Amygdala (tissue), 56 donors: ENCODE results near the gene CUL9.
A peak's percentile ranks its signal among the peaks of the same experiment; 100 is the strongest.
"Not testable (repeated sequence)": the region's sequence is repeated elsewhere in the genome, so short reads cannot be mapped to it uniquely, and the experiment has no call there.

ENCODE experiments used
- DNase-seq, 56 donors: peaks; one replicate each; lab custom pipeline; 2025; lab: John Stamatoyannopoulos, UW

Gene CUL9

DNA sequence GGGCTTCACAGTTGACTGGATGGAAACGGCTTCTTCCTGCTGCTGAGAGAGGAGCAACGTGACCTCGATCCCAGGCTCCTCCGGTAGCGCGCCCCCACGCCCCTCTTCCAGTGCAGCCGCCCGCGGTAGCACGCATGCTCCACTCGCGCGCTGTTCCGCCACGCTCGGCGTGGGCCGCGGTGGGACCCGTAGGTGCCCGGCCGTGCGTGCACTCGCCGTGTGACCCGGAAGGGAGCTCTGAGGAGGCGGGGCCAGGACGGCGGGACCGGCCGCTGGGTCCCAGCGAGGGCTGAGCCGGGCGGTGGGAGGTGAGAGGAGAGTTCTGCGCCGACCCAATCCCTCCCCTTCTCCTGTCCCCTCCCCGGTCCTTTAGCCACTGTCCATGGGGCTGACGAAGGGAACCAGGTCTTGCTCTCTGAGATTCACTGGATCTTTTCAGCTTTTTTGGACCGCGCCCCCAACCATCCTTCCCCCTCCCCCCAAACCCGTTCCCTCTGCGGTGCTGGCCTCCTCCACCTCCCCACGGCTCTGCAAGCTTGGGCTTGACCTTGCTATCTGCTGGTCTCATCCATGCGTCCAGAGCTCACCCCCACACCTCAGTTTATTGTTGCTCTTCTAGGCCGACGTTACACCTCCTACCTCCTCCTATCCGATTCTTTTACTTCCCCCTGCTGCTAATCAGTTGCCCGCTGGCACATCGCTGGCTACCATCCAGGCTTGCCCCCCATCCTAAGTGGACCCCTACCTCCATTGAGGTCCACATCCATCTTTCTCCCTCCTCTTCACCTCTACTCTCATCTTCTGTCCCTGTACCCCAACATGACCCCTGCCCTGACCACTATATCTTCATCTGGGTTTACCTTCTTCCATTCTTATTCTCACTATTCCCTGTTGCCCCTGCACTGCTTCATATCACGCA lies at the start of gene CUL9:
Gene CUL9 (plus strand): TSS at position 255 of the 919 bp plus-strand sequence. CDS start 2,115 bp downstream, outside the sequence.
- DNase-seq, result peak in 55 of 56 donors; percentile 14 to 90 (median 75)

DNA sequence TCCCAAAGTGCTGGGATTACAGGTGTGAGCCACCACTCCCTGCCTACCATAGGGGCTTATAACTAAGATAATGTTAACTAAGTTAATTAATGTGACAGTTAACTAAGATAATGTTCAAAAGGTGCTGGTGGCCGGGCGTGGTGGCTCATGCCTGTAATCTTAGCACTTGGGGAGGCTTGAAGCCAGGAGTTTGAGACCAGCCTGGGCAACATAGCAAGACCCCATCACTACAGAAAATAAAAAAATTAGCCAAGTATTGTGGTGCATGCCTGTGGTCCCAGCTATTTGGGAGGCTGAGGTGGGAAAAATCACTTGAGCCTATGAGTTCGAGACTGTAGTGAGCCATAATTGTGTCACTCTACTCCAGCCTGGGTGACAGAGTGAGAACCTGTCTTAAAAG lies 43.7 kb upstream of the CUL9 start:
- DNase-seq, result no peak

DNA sequence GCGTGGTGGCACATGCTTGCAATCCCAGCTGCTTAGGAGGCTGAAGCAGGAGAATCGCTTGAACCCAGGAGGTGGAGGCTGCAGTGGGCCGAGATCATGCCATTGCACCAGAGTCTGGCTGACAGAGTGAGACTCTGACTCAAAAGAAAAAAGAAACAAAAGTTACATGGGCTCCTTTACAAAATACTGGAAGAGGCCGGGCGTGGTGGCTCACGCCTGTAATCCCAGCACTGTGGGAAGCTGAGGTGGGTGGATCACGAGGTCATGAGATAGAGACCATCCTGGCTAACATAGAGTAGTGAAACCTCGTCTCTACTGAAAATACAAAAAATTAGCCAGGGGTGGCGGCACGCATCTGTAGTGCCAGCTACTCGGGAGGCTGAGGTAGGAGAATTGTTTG lies 42.0 kb upstream of the CUL9 start:
- not testable (repeated sequence) for DNase-seq

DNA sequence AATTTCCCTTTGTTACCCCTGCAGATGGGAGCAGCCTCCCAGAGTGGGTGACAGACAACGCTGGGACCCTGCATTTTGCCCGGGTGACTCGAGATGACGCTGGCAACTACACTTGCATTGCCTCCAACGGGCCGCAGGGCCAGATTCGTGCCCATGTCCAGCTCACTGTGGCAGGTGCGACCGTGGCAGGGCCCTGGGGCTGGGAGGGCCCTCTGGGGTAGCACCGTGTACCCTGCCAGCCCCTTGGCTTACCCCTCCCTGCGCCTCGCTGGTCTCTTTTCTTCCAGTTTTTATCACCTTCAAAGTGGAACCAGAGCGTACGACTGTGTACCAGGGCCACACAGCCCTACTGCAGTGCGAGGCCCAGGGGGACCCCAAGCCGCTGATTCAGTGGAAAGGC lies 40.4 kb upstream of the CUL9 start:
- DNase-seq, result no peak

DNA sequence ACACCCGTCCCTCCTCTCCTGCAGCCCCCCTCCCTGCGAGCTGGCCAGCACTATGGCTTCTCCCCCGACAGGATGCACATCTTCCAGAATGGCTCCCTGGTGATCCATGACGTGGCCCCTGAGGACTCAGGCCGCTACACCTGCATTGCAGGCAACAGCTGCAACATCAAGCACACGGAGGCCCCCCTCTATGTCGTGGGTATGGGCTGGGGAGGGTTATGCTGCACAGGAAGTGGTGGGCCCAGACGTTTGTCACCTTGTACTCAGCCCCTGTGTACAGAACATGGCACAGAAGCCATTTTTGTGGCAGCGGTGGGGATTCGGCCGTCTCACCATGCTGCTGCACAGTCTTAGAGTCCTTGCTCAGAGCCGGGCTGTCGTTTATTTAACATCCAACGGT lies 39.9 kb upstream of the CUL9 start:
- no peak for DNase-seq

DNA sequence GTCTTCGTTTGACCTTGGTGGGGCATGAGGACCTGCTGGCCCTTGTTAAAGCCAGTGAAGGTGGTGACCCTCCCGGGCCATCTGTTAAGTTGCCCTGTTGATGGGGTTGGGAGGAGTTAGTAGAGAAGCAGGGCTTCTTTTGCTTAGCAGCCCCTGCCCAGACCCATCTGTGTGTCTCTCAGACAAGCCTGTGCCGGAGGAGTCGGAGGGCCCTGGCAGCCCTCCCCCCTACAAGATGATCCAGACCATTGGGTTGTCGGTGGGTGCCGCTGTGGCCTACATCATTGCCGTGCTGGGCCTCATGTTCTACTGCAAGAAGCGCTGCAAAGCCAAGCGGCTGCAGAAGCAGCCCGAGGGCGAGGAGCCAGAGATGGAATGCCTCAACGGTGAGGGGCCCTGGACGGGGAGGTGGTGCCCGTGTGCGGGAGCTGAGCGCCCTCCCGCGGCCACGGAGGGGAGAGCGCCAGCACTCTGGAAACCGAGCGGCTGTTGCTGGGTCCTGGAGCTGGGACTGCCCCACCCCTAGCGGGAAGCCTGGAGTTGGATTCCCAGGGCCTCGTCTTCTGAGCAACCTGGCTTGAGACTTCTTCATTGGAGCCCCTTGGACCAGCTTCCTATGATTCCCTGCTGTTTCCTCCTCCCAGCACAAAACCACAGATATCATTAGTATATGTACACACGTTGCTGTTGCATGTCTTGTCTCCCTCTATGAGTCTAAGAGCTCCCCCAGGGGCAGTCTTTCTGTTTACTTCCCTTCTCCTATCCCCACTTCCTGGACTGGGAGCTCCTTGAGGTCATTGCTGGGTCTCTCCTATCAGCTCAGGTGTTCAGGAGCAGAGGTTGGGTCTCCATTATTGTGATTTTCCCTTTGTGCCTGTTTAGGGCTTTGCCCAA lies 38.5 kb upstream of the CUL9 start:
- DNase-seq, result peak in 55 of 56 donors; percentile 21 to 84 (median 60)

DNA sequence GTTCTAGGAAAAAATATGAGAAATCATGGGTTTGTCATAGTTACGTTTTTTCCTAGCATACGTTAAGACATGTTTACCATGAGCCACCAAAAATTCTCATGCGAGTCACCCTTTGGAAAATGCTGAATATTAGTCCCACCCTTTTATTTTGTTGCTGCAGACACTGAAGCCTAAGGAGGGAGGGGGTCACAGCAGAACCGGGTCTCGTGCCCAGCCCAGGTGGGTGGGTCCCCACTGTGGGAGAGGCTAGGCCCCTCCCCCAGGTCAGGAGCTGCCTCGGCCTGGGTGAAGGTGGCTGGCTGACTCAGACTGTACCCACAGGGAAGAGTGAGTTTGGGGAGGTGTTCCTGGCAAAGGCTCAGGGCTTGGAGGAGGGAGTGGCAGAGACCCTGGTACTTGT lies 37.1 kb upstream of the CUL9 start:
- DNase-seq, result no peak

DNA sequence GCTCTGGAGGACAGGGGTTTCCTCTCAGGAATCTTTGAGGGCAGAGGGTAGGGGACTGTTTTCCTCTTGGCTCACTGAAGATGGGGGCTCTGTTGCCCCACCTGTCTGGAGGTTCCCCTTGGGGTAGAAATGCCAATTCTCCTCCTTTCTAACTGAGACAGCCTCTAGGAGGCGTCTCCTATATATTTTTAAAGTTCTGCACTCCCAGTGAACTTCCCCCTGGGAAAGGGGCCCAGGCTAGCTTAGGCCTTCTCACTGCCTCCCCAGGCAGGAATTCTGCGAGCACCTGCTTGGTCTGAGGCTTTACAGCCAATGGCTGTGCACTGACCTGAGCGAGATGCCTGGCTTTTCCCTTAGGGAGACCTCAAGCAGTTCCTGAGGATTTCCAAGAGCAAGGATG lies 35.7 kb upstream of the CUL9 start:
- DNase-seq, result no peak

DNA sequence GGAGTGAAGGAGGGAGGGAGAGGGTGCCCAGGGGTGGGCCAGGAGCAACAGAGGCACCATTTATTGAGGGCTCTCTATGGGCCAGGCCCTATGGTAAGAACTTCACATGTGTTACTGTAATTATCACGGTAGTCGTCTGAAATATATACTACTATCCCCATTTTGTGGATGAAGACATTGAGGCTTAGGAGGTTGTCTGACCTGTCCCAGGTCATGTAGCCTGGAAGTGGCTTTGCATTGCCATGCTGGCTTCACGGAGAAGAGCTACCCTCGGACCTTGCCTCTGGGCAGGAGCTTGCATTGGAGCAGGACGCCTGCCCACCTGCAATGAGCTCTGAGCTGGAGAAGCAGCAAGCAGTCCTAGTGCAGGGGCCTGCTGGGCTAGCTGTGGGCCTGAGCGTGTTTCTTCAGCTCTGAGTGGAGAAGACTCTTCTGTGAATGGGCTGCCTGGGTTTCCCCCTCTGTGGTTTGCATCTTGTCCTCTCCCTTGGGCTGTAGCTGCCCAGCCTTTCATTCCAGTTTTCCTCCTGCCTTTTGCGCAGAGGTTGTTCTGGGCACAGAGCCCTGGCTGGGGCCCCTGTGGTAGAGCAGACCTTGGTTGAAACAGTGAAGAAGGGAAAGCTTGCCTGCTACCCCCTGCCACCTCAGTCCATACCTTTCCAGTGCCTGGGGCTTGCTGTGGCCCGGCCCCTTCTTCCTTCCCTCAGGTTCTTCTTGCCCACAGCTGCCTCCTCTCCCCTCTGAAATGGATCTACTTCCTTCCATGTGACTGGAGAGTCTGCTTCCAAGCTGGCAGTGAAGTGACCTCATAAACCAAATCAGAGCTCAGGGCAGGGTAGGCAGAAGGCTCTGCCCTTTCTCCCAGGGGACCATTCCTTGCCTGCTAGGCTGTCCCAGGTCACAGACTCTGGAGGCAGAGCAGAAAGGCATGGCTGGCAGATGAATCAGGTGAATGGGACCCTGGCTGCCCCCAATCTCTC lies 35.0 kb upstream of the CUL9 start:
- DNase-seq, result no peak

DNA sequence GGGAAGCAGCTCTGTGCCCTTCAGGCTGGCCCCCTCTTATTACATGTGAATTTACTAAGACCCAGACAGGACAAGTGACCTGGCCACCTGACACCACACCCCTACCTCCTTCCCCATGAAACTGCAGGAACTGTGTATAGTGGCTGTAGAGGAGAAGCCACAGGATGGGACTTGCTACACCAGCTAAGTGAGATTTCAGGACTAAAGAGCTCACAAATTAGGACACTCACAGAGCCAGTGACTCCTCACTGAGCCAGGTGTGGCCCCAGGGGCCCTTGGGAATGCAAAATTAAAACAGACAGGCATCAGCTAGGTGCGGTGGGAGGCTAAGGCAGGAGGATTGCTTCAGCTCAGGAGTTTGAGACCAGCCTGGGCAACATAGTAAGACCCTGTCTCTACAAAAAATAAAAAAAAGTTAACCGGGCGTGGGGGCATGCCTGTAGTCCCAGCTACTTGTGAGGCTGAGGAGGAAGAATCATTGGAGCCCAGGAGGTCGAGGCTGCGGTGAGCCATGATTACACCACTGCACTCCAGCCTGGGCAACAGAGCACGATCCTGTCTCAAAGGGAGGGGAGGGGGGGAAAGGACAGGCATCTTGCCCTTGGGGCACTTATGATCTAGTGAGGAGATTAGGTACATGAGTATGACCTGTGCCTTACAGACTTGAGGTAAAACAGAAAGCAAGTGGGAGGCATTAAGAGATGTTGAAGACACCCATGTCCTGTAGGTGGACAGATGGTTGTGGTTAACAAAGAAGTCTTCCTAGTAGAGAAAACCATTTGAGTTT lies 34.1 kb upstream of the CUL9 start:
- DNase-seq, result no peak

DNA sequence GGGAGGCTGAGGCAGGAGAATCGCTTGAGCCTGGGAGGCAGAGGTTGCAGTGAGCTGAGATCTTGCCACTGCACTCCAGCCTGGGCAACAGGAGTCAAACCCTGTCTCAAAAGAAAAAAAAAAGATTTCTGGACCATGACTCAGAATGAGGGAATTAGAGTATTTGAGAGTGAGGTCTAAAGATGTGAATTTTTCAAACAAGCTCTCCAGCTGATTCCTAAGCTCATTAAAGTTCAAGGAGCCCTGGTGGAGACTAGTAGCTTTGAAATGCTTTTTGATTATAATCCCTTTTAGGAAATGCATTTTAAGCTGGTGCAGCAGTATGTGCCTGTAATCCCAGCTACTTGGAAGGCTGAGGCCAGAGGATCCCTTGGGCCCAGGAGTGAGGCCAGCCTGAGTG lies 32.7 kb upstream of the CUL9 start:
- DNase-seq, result no peak

DNA sequence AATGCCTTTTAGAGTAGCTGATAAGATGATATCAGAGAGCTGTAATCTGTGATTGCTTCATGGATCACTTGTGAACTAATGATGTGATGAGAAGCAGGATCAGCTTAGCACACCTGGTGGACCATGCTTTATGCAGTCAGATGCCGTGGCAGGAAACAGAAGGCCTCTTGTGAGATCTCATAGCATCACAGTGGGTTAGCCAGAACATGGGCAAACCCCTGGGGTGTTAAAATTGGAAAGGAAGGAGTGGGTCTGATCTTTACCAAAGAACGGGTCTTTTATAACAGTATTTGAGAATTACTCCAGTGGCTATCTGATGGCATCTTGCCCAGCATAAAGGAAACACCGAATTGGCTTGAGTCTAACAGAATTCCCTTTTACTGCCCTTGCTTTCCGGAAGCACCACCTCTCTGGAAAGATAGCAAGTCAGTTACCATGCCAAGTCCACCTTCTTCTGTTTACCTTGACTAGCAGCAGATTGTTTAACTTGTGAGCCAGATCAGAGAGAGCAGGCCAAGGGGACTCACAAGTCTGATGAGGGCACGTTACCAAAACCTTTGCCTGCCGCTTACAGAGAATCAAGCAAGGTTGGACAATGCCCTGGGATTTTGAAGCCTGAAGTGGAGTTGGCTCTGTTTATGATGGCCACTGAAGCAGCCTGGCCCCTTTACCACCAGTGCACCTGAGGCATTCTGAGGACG lies 31.8 kb upstream of the CUL9 start:
- no peak for DNase-seq

DNA sequence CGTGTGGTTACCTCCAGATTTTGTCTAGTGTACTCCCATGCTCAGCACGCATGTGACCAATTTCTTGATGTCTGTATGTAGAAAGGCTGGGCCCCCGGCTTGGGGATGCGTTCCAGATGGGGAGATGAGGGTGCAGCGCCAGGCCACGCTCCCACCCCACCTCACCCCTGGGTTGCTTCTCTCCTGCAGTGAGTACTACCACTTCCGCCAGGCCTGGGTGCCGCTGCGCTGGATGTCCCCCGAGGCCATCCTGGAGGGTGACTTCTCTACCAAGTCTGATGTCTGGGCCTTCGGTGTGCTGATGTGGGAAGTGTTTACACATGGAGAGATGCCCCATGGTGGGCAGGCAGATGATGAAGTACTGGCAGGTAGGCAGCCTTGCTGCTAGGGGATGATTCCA lies 22.4 kb upstream of the CUL9 start:
- no peak for DNase-seq

DNA sequence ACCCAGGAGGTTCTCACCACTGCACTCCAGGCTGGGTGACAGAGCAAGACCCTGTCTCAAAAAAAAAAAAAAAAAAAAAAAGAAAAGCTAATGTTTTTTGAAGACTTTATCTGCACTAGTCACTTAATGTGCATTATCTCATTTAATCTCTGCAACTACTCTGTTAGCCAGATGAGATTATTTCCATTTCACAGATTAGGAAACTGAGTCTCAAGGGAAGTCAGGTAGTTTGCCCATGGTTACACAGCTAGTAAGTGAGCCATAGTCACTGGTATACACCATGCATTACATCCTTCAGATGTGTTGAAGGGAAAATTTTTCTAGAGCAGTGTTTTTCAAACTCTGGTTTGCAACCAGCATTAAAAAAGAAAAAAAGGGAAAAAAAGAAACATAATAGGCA lies 18.1 kb upstream of the CUL9 start:
- DNase-seq, result no peak

DNA sequence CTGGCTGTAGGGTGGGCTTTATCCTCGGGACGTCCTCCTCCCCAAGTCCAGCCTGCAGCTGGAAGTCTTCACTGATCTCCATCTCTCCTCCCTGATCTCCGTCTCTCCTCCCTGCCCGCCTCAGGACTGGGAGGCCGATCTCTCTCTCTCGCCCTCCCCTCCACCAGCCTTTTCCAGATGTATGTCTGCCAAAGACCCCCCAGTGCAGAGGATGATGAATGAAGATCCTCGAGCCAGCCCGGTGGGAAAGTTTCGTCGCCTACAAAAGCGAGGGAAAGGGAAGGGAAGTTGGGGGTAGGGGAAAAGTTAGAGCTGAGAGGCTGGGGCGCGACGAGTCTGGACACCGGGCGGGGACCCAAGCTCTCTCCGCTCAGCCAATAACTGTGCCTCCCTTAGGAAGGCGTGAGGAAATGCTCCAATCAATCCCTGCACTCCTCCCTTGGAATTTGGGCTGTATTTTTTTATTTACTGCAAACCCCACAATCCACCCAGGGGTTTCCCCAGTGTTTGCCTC lies 11.5 kb upstream of the CUL9 start:
- peak in 17 of 56 donors; percentile 46 to 78 (median 72) for DNase-seq

DNA sequence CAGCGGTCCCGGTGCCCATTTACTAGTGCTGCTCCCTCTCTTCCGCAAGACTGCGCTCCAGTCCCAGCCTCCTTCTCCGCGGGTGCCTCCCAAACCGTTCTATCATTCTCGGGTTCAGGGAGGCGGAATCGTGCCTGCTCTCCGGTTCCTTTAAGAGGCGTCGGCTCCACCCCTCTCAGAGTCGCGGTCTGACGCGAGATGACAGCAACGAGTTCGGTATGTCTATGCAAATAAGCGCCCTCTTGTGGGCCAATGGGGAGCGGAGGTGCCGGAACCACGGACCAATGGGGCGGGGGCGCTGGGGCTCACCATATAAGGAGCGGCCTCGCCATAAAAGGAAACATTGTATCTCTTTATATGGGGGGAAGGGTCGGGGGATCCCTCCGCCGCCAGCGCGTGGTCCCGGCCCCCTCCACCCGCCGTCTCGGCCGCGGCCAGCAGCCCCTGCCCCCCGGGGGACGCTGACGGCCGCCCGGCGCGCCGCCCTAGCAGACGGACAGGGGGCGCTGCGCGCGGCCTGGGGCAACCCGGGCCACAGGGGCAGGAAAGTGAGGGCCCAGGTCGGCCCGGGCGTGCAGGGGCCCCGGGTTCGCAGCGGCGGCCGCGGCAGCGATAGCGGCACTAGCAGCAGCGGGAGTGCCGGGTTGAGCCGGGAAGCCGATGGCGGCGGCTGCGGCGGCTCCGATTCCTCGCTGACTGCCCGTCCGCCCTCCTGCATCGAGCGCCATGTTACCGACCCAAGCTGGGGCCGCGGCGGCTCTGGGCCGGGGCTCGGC lies 10.9 kb upstream of the CUL9 start, which contains the start of gene SRF:
Gene SRF (plus strand): TSS at position 339 of the 776 bp plus-strand sequence. CDS start 388 bp downstream, at position 727.
- DNase-seq, result peak; percentile 64 to 100 (median 99)

DNA sequence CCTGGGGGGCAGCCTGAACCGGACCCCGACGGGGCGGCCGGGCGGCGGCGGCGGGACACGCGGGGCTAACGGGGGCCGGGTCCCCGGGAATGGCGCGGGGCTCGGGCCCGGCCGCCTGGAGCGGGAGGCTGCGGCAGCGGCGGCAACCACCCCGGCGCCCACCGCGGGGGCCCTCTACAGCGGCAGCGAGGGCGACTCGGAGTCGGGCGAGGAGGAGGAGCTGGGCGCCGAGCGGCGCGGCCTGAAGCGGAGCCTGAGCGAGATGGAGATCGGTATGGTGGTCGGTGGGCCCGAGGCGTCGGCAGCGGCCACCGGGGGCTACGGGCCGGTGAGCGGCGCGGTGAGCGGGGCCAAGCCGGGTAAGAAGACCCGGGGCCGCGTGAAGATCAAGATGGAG lies 10.3 kb upstream of the CUL9 start:
- DNase-seq, result peak in 5 of 56 donors; percentile 26 to 49 (median 38)
